Measurements from ENCODE around the gene SWAP70.

- TF ChIP-seq CTCF (conservative IDR thresholded peaks at IDR 0.05; ENCODE audit: low read length): no peak
- TF ChIP-seq EZH2phosphoT487 (IDR thresholded peaks at IDR 0.05; ENCODE audit: borderline replicate concordance): no peak
Measured at GRCh38 chr11:9639099-9639498, 24.8 kb upstream of the SWAP70 start.
